ENCODE measurements around the gene EHBP1L1. TPM values are rescaled to one million over a fixed set of nuclear protein-coding genes. Genes with fewer than 3 reads are reported as not detected.

Gene EHBP1L1
- total RNA-seq, 2 donors from 2014 or later = 126 to 167 TPM

DNA sequence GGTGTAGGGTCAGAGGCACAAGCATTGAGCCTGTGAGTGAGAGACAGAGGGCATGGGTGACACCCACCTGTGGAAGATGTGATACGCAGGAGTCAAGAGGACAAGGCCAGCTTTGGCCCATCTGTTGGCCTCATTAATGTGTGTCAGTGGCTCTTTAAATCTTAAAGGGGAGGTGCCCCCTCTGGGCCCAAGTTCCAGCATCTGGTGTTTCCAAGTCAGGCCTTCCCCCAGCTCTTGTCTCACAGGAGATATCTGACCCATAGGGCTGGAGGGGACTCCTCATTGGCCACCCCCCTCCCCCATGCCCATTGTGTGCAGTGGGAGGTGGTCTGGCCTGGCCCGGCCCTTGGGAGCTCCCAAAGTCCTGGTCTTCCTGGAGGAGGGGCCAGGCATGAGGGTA is 10.8 kb downstream of the EHBP1L1 start:
- Mint-ChIP-seq H3K36me3 (ENCODE audit: low read depth) (peaks cover 90% of the 10 kb centered on the region), H3K27me3 (no peaks in the 10 kb centered on the region), H3K4me3 (peak overlapping the region; percentile 86), H3K4me1 (peaks cover 21% of the 10 kb centered on the region), H3K27ac (peak overlapping the region; percentile 36), H3K9me3 (no peaks in the 10 kb centered on the region)
- ATAC-seq (replicated peaks) = no peak

DNA sequence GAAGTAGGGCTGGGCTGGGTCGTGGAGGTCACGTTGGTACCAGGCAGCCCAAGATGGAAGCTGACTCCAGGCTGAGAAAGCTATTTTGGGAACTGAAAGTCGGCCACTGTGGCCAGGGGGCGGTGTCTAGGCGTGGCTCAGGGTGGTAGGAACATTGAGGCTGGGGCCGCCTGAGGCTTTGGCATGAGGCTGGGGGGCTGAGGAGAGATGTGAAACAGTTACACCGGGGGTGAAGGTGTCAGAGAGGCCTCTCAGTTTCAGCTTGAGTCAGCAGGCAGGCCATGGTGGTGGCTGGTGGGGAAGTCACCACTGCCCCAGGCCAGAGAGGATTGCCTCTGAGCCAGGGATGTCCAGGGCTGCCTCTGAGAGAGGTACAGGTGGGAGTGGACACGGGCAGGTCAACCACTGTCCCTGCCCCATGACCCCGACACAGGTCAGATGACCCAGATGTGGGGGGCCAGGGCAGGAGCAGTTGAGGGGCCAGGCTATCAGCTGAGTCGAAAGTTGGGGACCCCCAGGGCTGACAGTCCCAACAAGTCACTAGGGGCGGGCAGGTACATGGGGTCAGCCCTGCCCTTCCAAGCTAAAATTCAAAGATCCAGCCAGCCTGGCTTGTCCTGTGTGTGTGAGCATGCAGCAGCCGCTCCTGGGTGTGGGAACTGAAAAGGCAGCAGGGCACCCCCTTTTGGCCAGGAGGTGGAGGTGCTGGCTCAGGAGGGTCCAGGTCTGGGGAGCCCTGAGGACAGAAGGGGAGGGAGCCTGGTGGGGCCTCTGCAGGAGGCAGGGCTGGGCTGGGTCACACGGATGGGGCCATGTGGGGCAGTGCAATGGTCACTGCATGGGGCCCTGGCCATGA is 12.6 kb downstream of the EHBP1L1 start:
- H3K4me3 Mint-ChIP-seq = peak overlapping the region; percentile 86
- no peaks in the 10 kb centered on the region for H3K27me3 Mint-ChIP-seq
- no peaks in the 10 kb centered on the region for H3K9me3 Mint-ChIP-seq
- peaks cover 21% of the 10 kb centered on the region for H3K4me1 Mint-ChIP-seq
- H3K27ac Mint-ChIP-seq = peak overlapping the region; percentile 94
- H3K36me3 Mint-ChIP-seq (ENCODE audit: low read depth) = peaks cover 80% of the 10 kb centered on the region
- ATAC-seq (replicated peaks) = peak; percentile 91

DNA sequence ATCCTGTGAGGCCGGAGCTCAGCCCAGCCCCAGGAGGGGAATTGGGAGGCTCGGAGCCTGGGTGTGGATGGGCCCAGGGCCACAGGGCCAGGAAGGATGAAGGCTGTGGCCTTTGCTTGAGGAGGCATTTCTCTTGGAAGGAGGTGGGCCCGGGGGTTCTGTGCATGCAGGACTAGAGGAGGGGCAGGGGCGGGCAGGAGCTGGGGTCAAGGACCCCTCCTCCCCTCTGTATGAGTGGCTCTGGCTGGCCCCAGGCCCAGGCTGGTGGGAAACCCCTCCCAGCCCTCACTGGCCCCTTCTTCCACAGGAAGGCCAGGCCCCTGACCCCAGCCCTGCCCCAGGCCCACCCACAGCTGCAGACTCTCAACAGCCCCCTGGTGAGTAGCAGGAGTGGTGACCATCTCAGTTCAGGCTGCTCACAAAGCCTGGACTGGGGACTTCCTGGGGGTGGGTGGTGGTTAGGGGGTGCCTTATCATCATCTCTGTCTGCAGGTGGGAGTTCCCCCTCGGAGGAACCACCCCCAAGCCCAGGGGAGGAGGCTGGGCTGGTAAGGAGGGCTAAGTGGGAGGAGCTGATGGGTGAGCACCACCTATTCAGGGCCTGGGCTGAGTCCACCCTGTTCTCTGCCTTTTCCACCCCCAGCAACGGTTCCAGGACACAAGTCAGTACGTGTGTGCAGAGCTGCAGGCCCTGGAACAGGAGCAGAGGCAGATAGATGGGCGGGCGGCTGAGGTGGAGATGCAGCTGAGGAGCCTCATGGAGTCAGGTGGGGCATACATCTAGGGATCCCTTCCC is 13.8 kb downstream of the EHBP1L1 start:
- H3K27ac Mint-ChIP-seq = no peak overlapping the region
- H3K4me3 Mint-ChIP-seq = peak overlapping the region; percentile 86
- no peaks in the 10 kb centered on the region for H3K9me3 Mint-ChIP-seq
- H3K36me3 Mint-ChIP-seq (ENCODE audit: low read depth) = peaks cover 76% of the 10 kb centered on the region
- ATAC-seq (replicated peaks) = no peak
- no peaks in the 10 kb centered on the region for H3K27me3 Mint-ChIP-seq
- H3K4me1 Mint-ChIP-seq = peaks cover 21% of the 10 kb centered on the region

DNA sequence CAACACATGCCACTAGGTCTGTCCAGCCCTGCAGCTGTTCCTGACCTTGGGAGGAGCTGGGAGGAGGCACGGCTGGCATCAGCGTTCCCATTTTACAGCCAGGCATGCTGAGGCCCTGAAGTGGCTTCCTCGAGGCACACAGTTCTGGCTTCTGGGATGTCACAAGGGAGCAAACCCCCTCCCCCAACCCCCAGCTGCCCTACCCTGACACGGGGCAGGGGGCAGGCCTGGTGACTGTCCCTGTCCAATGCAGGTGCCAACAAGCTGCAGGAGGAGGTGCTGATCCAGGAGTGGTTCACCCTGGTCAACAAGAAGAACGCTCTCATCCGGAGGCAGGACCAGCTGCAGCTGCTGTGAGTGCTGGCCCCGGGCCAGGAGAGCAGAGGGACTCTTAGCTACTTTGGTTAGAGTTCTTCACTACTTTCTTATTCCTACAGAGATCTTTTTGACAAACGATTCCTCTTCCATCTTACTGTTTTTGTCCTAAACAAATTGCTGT is 14.4 kb downstream of the EHBP1L1 start:
- H3K4me1 Mint-ChIP-seq = peaks cover 26% of the 10 kb centered on the region
- no peak overlapping the region for H3K27ac Mint-ChIP-seq
- H3K36me3 Mint-ChIP-seq (ENCODE audit: low read depth) = peaks cover 76% of the 10 kb centered on the region
- H3K9me3 Mint-ChIP-seq = no peaks in the 10 kb centered on the region
- ATAC-seq (replicated peaks) = no peak
- no peaks in the 10 kb centered on the region for H3K27me3 Mint-ChIP-seq
- H3K4me3 Mint-ChIP-seq = no peak overlapping the region

DNA sequence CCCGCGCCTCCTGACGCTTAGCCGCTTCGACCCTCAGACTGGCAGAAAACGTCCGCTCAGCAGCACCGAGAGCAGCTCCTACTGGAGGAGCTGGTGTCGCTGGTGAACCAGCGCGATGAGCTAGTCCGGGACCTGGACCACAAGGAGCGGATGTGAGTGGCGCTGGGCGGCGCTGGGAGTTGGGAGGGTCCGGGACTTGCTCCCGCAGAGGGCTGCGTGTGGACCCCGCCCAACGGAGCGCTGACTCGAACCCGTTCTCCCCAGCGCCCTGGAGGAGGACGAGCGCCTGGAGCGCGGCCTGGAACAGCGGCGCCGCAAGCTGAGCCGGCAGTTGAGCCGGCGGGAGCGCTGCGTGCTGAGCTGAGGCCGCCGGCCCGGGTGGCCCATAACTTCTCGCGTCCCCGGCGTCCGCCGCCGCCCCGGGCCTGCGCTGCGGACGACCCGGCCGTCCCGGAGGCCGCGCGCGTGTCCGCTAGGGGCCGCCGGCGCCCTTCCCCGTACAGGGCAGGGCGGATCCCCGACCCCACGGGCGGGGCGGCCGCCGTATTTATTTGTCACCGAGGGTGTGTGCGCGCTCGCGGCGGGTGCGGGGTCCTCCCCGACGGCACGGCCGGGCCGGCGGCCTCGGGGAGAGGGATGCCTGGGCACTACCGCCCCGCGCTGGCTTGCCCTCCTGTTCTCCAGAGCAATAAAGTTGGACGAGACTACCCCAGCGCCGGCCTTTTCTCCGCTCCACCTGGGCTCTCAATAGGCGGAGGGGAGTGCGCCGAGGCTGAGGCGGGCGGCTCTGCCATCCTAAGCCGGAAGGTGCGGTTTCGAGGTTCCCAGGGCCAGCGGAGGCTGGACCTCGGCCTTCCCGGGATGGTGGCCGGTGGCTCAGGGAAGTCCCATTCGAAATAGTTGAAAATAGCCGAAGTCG is 16.3 kb downstream of the EHBP1L1 start:
- peaks cover 68% of the 10 kb centered on the region for H3K36me3 Mint-ChIP-seq (ENCODE audit: low read depth)
- no peak overlapping the region for H3K27ac Mint-ChIP-seq
- no peaks in the 10 kb centered on the region for H3K9me3 Mint-ChIP-seq
- ATAC-seq (replicated peaks) = no peak
- no peaks in the 10 kb centered on the region for H3K27me3 Mint-ChIP-seq
- peaks cover 22% of the 10 kb centered on the region for H3K4me1 Mint-ChIP-seq
- H3K4me3 Mint-ChIP-seq = no peak overlapping the region

DNA sequence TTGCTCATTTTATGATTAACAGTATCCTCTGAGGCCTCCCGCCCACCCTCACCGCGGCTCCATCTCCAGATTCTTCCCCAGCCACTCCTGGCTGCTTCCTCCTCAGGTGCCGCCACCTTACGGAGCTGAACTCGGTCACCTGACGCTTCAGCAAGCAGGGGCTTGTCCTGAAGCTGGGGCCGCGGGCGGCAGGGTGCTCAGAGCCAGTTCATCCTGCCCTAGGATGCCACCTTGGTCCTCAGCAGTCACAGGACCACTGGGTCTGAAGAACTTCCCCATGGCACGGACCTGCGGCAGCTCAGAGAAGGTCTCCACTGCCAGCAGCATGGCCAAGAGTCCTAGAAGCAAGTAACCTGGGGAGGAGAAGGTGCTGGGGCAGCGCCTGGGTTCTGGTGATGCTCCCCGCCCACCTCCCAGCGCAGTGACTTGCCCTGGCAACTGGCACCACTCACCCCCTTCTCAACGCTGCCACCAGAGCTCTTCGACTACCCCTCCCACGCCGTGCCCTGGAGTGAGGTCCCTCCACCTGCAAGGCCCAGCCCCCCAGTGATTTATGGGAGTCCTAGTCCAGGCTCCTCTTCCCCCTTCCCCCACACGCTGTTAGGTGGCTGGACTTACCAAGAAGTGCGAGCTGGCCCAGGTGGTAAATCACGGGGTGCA is 17.1 kb downstream of the EHBP1L1 start:
- H3K4me3 Mint-ChIP-seq = no peak overlapping the region
- H3K36me3 Mint-ChIP-seq (ENCODE audit: low read depth) = peaks cover 68% of the 10 kb centered on the region
- no peak overlapping the region for H3K27ac Mint-ChIP-seq
- H3K27me3 Mint-ChIP-seq = no peaks in the 10 kb centered on the region
- ATAC-seq (replicated peaks) = no peak
- peaks cover 17% of the 10 kb centered on the region for H3K4me1 Mint-ChIP-seq
- H3K9me3 Mint-ChIP-seq = no peaks in the 10 kb centered on the region

DNA sequence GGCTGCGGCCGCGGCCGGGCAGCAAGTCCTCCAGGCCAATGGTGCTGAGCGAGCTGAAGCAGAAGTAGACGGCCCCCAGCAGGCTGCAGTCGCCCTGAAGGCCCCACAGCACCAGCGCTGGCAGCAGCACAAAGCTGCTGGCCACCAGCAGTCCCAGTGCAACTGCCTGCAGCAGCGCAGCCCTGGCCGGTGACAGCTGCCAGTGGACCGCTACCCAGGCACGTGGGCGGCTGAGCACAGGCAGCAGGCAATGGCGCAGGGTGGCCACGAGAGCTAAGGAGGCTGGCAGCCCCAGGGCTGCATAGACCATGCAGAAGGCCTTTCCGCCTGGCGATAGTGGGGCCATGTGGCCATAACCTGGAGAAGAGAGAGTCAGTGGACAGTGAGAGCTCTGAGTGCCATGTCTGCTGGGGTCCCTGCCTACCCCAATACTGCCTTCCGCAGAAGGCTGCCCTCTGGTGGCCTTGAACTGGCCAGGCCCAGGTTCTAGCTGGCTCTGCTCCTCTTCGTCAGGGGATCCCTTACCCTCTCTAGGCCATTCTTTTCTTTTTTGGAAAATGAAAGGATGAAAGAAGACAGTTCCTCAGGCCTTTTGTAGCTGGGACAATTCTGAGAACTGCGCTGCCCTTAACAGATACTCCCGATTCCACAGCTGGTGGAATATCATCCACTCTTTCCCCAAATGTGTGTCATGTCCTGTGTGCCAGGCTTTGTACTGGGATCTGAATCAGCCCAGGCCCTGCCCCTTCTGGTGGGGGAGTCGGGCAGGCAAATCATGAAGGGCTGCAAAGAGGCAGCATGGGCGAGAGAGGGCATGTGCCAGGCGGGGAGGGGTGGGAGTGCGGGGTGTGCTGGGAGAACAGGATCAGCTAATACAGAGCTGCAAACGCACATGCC is 17.9 kb downstream of the EHBP1L1 start:
- Mint-ChIP-seq H3K27me3 (no peaks in the 10 kb centered on the region), H3K4me3 (no peak overlapping the region), H3K36me3 (ENCODE audit: low read depth) (peaks cover 68% of the 10 kb centered on the region), H3K9me3 (no peaks in the 10 kb centered on the region), H3K27ac (peak overlapping the region; percentile 36), H3K4me1 (peaks cover 10% of the 10 kb centered on the region)
- peak; percentile 48 for ATAC-seq (replicated peaks)

DNA sequence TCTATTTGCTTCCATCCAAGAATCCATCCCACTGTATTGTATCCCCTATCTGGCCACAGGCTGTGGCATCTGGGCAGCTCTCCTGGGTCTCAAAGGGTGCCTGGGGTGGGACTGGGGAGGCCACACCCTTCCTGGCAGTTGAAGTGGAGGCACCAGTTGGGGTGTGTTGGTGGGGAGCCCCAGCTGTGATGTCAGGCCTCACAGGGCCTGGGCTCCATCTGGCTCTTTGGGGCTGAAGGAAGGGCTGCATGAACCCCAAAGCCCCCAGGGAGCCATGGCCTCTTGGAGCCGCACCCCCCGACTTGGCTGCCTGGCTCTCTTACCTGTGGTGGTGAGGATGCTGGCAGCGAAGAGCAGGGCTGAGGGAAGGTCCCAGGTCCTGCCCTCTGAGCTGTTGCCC is 19.3 kb downstream of the EHBP1L1 start:
- H3K9me3 Mint-ChIP-seq = no peaks in the 10 kb centered on the region
- H3K4me3 Mint-ChIP-seq = no peak overlapping the region
- peaks cover 62% of the 10 kb centered on the region for H3K36me3 Mint-ChIP-seq (ENCODE audit: low read depth)
- H3K27me3 Mint-ChIP-seq = no peaks in the 10 kb centered on the region
- peak overlapping the region; percentile 63 for H3K27ac Mint-ChIP-seq
- no peak for ATAC-seq (replicated peaks)
- H3K4me1 Mint-ChIP-seq = peaks cover 10% of the 10 kb centered on the region

DNA sequence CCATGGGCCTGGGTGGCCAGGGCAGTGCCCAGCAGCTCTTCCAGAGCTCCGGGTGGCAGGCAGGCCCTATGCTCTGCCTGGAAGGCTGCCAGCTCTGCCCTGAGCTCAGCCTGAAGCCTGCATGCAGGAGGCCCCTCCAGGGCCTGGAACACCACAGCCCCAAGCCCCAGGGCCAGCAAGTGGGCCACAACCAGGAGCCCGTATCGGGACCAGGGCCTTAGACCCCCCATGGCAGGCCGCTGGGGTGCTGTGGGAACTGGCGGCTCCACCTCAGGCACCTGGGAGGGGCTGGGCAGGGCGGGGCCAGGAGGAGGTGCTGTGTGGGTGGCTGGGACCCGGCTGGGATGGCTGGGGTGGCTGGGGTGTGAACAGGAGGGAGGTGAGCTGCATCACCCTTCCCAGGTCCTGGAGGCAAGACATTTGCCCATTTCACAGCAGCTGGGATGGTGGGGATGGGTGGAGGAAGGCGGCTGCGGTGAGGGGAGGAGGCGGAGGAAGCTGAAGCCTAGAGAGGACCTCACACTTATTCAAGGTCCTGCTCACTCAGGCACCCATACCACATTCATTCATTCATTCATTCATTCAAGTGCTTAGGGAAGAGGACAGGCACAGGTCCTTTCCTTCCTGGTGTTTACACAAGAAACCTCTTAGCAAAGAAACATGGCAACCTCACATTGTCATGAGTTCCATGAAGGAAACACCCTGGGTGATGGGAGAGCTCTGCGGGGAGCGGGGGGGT is 19.9 kb downstream of the EHBP1L1 start, which contains the start of gene KCNK7:
Gene KCNK7 (minus strand): TSS at position 258 of the 739 bp plus-strand sequence. CDS start 28 bp downstream, at position 230.
- Mint-ChIP-seq H3K4me3 (no peak within 1 kb of the TSS), H3K4me1 (peaks cover 10% of the 10 kb centered on the region), H3K9me3 (no peaks in the 10 kb centered on the region), H3K36me3 (ENCODE audit: low read depth) (peaks cover 56% of the 10 kb centered on the region), H3K27me3 (no peaks in the 10 kb centered on the region), H3K27ac (peak within 1 kb of the TSS; percentile 79)
- ATAC-seq (replicated peaks) = peak; percentile 8

DNA sequence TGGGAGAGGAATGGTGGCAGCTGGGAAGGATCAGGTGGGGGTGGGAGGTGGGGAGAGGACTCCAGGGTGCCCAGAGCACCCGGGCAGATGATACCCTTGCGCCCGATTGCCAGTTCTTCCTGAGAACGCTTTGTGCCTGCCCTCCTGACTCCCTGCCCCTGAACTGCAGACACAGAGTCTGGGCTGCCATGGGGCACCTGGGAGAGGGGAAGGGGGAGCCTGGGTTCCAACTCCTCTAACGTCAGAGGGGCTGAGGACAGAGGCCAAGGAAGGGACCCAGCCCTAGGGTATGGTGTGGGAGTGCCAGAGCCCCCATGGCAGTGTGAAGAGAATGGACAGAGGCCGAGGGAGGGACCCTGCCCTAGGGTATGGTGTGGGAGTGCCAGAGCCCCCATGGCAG is 20.7 kb downstream of the EHBP1L1 start:
- peaks cover 10% of the 10 kb centered on the region for H3K4me1 Mint-ChIP-seq
- H3K27ac Mint-ChIP-seq = peak overlapping the region; percentile 79
- H3K27me3 Mint-ChIP-seq = no peaks in the 10 kb centered on the region
- no peak overlapping the region for H3K4me3 Mint-ChIP-seq
- peaks cover 48% of the 10 kb centered on the region for H3K36me3 Mint-ChIP-seq (ENCODE audit: low read depth)
- ATAC-seq (replicated peaks) = no peak
- no peaks in the 10 kb centered on the region for H3K9me3 Mint-ChIP-seq

DNA sequence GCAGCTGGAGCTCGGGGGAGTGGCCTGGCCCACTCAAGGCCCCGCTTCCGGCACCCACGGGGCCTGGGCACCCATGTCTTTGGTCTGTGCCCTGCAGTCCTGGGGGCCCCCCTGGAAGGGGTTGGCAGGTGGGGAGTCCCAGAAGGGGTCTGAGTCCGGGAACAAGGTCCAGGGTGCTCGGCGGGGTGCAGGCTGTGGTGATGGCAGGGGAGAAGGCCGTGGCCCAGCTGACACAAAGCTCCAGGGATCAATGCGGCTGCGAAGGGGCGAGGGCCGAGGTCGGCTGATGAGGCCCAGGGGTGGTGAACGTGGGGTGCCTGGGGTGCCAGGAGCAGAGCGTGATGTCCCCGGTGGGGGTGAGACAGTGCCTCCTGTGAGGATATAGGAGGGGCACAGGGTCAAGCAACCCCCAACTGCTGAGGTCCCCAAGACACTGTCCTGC is 22.4 kb downstream of the EHBP1L1 start:
- H3K27ac Mint-ChIP-seq = no peak overlapping the region
- H3K9me3 Mint-ChIP-seq = no peaks in the 10 kb centered on the region
- no peak overlapping the region for H3K4me3 Mint-ChIP-seq
- no peaks in the 10 kb centered on the region for H3K27me3 Mint-ChIP-seq
- H3K4me1 Mint-ChIP-seq = peaks cover 10% of the 10 kb centered on the region
- peaks cover 52% of the 10 kb centered on the region for H3K36me3 Mint-ChIP-seq (ENCODE audit: low read depth)
- no peak for ATAC-seq (replicated peaks)

DNA sequence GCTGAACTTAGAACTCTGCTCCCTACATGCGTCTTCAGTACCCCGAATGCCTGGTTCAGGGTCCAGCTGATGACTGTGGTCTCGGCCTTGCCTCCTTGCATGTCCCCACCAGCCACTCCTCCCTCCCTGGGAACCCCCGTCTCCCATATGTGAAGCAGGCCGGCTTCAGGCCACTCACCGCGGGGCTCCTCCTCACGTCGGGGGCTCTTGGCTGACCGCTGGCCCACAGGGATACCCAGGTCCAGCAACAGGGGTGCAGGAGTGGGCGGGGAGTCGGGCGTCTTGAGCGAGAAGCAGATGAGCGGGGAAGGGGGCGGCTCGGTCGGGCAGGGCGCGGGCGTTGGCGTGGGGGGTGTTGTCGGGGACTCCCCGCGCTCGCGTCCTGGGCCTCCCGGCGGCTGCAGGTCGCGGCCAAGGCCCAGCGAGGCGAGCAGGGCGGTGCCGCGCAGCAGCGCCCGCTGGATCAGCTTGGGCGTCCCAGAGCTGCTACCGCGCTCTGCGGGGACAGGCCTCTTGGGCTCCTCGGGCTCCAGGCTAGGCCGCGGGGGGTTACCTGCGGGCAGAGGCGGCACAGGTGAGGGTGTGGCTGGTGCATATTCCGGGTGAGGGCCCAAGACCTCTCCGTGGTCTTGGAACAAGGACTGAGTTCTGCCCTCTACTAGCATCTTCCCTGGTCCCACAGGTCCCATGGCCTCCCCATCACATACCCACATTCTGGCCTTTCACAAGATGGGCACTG is 23.5 kb downstream of the EHBP1L1 start:
- H3K27me3 Mint-ChIP-seq = no peaks in the 10 kb centered on the region
- ATAC-seq (replicated peaks) = no peak
- H3K4me3 Mint-ChIP-seq = no peak overlapping the region
- H3K27ac Mint-ChIP-seq = no peak overlapping the region
- H3K36me3 Mint-ChIP-seq (ENCODE audit: low read depth) = peaks cover 54% of the 10 kb centered on the region
- peaks cover 10% of the 10 kb centered on the region for H3K4me1 Mint-ChIP-seq
- H3K9me3 Mint-ChIP-seq = no peaks in the 10 kb centered on the region
